GM21723 (cell line): Measurements from ENCODE around the gene SPATA31C1.
"Not testable (repeated sequence)": the region's sequence is repeated elsewhere in the genome, so short reads cannot be mapped to it uniquely, and the experiment has no call there.

Source experiments
- ATAC-seq: cut with Tn5 transposase; IDR thresholded peaks from one replicate; pipeline ENCODE4 v1.9.1; 2021; ENCODE audit warnings: mild to moderate bottlenecking, moderate library complexity; ENCODE audit not compliant: unreplicated experiment

SPATA31C1 gene

DNA sequence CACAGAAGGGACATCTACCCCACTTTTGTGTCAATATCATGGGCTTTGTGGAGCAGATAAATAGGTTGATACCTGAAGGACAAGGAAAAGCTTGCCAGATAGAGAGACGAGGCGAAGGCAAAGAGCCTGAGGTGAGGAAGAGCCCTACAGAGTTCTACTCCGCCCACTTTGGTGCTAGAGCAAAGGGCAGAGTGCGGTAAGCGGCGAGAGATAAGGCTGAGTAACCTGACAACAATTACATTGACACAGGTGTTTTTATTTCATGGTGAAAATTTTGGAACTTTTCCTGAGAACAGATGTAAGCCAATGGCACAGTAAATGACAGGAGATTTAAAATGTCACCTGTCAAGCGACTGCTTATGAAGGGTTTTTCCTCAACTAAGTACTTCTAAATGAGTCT, 16.7 kb downstream of the SPATA31C1 start:
- not testable (repeated sequence) for ATAC-seq

GRCh38 chr9:87937352-87937751, 19.6 kb downstream of the SPATA31C1 start:
- ATAC-seq, result not testable (repeated sequence)

- ATAC-seq, result not testable (repeated sequence)
Measured at GRCh38 chr9:87937918-87938317, 20.2 kb downstream of the SPATA31C1 start.

GRCh38 chr9:87938336-87938735, 20.6 kb downstream of the SPATA31C1 start:
- ATAC-seq, result not testable (repeated sequence)

- not testable (repeated sequence) for ATAC-seq
Measured at GRCh38 chr9:87939096-87939495, 21.3 kb downstream of the SPATA31C1 start.

DNA sequence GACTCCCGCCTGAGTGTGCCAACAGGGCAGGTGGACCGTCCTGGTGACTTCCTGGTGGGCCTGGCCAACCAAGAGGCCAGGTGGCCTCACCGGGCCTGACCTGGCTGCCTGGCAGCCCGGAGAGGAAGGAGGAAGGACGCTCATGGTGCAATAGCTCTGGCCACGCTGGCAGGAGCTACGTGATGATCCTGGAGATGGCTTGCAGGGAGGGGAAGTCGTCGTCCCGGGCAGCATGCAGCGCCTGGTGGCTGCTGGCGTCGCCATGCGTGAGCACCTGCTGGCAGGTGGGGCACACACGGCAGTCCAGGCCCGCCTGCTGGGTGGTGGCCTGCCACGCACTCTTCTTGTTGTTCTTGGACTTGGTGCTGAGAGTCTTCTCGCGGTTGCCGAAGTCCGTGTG, 26.3 kb downstream of the SPATA31C1 start:
- no peak for ATAC-seq

GRCh38 chr9:87944682-87945081, 26.9 kb downstream of the SPATA31C1 start:
- no peak for ATAC-seq

DNA sequence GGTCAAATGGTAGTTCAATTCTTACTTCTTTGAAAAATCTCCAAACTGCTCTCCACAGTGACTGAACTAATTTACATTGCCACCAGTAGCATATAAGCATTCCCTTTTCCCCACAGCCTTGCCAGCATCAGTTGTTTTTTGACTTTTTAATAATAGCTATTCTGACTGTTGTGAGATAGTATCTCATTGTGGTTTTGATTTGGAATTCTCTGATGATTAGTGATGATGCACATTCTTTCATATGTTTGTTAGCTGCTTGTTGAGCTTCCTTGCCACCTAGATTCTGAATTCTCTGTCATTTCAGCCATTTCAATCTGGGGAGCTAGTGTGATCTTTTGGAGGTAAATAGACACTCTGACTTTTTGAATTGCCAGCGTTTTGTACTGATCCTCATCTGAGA, 32.5 kb downstream of the SPATA31C1 start:
- no peak for ATAC-seq

DNA sequence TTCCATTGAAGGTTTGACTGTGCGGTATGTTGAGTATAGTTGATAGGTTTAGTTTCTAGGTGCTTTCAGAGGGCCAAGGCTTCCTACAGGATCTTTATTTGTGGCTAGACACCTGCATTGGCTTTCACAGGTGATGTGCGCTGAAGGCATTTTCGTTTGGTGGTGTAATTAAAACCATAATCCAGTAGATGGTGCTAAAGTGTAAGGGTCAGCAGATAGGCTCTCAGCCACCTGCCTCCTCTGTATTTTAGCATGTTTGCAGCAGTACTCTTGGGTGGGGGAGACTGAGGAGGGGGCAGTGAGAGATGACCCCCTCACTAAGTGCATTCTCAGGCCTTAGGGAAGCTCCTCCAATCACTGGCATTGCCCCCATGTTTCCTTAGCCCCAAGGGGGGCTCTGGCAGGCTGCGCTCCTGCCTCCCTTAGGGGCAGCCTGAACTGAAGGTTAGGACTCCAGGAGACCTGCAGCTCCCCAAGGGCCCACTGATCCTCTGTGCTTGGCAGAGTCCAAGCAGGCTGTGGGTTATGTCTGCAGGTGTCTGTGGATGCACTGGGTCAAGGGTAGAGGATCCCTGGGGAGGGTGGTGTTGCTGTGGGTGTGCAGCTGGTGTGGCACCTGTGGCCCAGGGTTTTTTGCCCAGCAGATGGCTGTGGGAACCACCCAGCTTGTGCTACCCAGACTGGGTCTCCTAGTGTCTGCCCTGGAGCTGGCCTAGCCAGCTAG, 33.2 kb downstream of the SPATA31C1 start:
- ATAC-seq, result no peak

DNA sequence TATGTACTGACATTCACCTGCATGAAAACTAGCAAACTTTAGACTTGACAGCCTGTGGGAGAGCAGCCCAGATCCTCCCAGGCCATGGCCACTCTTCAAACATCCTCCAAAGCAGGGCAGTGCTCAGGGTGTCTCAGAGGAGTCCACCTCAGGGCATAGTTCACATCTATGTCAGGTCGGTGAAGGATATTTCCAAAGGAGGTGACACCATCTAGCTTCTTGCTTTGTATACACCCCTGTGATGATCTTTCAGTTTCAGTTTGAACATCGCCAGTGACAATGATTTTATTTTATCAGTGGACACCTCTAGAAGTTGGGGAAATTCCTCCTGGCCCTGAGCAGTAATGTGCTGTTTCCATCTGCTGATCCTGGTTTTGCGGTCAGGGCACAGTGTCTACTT, 36.5 kb downstream of the SPATA31C1 start:
- no peak for ATAC-seq

GRCh38 chr9:87957839-87958238, 40.1 kb downstream of the SPATA31C1 start:
- no peak for ATAC-seq

- ATAC-seq, result no peak
Measured at GRCh38 chr9:87958591-87958990, 40.8 kb downstream of the SPATA31C1 start.

GRCh38 chr9:87959916-87960581, 42.3 kb downstream of the SPATA31C1 start:
- no peak for ATAC-seq

DNA sequence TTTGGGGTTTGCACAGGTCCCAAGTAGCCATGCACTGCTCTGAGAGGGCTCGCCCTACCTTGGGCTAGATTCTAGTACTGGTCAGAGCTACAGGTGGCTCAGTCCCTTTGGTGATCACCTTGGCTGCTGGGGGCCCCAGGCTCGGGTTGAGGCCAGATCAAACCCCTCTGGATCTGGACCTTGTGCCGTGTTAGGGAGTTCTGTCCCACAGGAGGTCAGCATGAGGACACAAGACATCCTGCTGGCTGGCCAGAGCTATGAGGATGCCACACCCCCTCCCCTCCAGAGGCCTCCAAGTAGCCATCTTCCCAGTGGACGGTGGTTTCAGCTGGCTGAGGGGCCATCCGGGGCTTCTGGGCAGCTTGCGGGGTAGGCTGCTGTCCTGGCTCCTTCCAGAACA, 46.0 kb downstream of the SPATA31C1 start:
- no peak for ATAC-seq

DNA sequence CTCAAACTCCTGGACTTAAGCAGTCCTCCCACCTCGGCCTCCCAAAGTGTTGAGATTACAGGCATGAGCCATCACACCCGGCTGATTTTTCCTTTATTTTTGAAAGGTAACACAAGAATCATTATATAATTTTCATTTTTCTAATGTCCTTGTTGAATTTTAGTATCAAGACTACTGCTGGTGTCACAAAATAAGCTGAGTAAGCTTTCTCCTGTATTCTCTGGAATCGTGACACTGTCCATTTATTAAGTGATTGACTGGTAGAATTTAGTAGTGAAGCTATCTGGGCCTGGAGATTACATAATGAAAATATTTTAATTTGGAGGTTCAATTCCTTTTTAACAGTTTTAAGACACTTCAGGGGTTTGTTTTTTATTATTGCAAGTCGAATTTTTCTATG, 47.1 kb downstream of the SPATA31C1 start:
- no peak for ATAC-seq

- ATAC-seq, result no peak
Measured at GRCh38 chr9:87968155-87968554, 50.4 kb downstream of the SPATA31C1 start.

GRCh38 chr9:87970602-87971001, 52.8 kb downstream of the SPATA31C1 start:
- no peak for ATAC-seq

- ATAC-seq, result no peak
Measured at GRCh38 chr9:87973122-87973521, 55.4 kb downstream of the SPATA31C1 start.
